Upper lobe of left lung (tissue), 6 donors: Measurements from ENCODE around the gene BAD. TPM values are rescaled to one million over a fixed set of nuclear protein-coding genes. Genes with fewer than 3 reads are reported as not detected.

Experiments used
- ATAC-seq, 2 donors: fragments of 200-7000 bp; cut with Tn5 transposase; one replicate each; pipeline ENCODE4 v1.9.1; 2022; ENCODE audit warnings: mild to moderate bottlenecking in 2 of 2, moderate library complexity in 2 of 2; ENCODE audit not compliant: low FRiP score in 2 of 2
- DNase-seq, 2 donors: peaks; one replicate each; pipeline ENCODE4 v3.0.0-alpha.2; 2019 to 2020
- H3K27ac ChIP-seq, 4 donors: fragments of 200-600 bp; sonication (generic); one replicate each; pipeline ENCODE4 v1.5.1; 2016 to 2019
- H3K27me3 ChIP-seq, 4 donors: fragments of 200-600 bp; sonication (generic); one replicate each; pipeline ENCODE4 v1.5.1; 2017 to 2019
- H3K36me3 ChIP-seq, 4 donors: fragments of 200-600 bp; sonication (generic); one replicate each; pipeline ENCODE4 v1.5.1; 2016 to 2019
- H3K4me1 ChIP-seq, 4 donors: fragments of 200-600 bp; sonication (generic); one replicate each; pipeline ENCODE4 v1.5.1; 2018 to 2019
- H3K4me3 ChIP-seq, 4 donors: fragments of 200-600 bp; sonication (generic); one replicate each; pipeline ENCODE4 v1.5.1; 2017 to 2019; ENCODE audit warnings: mild to moderate bottlenecking in 2 of 4, moderate library complexity in 1 of 4
- H3K9me3 ChIP-seq, 4 donors: fragments of 200-600 bp; sonication (generic); one replicate each; pipeline ENCODE4 v1.5.1; 2018 to 2019
- CTCF ChIP-seq, 6 experiments: fragments of 450-650 bp in 4 of 6; fragments of 200-600 bp in 2 of 6; sonication (generic) in 2 of 6; IDR thresholded peaks; one replicate each; pipeline ENCODE4 v1.5.1; 2016 to 2019; ENCODE audit warnings: antibody characterized with exemption in 6 of 6
- EP300 ChIP-seq, 4 donors: sonication (generic); formaldehyde crosslinking; IDR thresholded peaks; one replicate each; pipeline ENCODE4 v1.5.1; 2017; ENCODE audit warnings: antibody characterized with exemption in 4 of 4, control low read depth in 2 of 4
- POLR2A ChIP-seq, 4 donors: fragments of 450-650 bp; IDR thresholded peaks; one replicate each; pipeline ENCODE4 v1.5.1; 2016 to 2017; ENCODE audit warnings: antibody characterized with exemption in 4 of 4, mild to moderate bottlenecking in 2 of 4
- POLR2AphosphoS5 ChIP-seq, 2 donors: sonication (generic); formaldehyde crosslinking; IDR thresholded peaks; one replicate each; pipeline ENCODE4 v1.5.1; 2017; ENCODE audit warnings: antibody characterized with exemption in 2 of 2
- WGBS, 2 donors: methylation state at CpG; one replicate each; pipeline ENCODE4 v1.1.5; 2017 to 2018; 5-methylcytosine and 5-hydroxymethylcytosine counted together
- total RNA-seq, 6 donors: library from RNA; depleted of rRNA in 4 of 6; stranded (reverse); fragments of >200 nt in 4 of 6; gene quantifications; one replicate each; pipeline versions ENCODE4 v1.1.0 to v1.2.1, GENCODE V29; 2016 to 2021
- donor health status: DM: no; HTN: no; CAD: no; lungs with moderate emphysema.
- donor health status: DM: no; HTN: yes; CAD: no; lungs with severe emphysema.

Gene BAD
- total RNA-seq, 6 donors from 2014 or later, result 59.7 to 150 (median 80.1) TPM

GRCh38 chr11:64255135-64256128 lies 29.0 kb downstream of the BAD start:
- 89 to 93% methylated on average over 22 to 35 of the region's 35 CpGs for WGBS, 2 donors
- Histone ChIP-seq H3K27me3 (no peaks in the 10 kb centered on the region), H3K4me3 (no peak overlapping the region), H3K27ac (no peak overlapping the region), H3K9me3 (no peaks in the 10 kb centered on the region), H3K4me1 (peaks cover 19 to 36% (median 28%) of the 10 kb centered on the region in 4 donors), H3K36me3 (peaks cover 15 to 62% (median 56%) of the 10 kb centered on the region in 4 donors)
- no peak for ATAC-seq
- TF ChIP-seq EP300 (IDR thresholded peaks at IDR 0.05), result no peak
- no peak for TF ChIP-seq POLR2A (IDR thresholded peaks at IDR 0.05)
- no peak for TF ChIP-seq CTCF (IDR thresholded peaks at IDR 0.05)
- TF ChIP-seq POLR2AphosphoS5 (IDR thresholded peaks at IDR 0.05), result no peak
- DNase-seq, result peak in 1 of 2 donors; percentile 59

DNA sequence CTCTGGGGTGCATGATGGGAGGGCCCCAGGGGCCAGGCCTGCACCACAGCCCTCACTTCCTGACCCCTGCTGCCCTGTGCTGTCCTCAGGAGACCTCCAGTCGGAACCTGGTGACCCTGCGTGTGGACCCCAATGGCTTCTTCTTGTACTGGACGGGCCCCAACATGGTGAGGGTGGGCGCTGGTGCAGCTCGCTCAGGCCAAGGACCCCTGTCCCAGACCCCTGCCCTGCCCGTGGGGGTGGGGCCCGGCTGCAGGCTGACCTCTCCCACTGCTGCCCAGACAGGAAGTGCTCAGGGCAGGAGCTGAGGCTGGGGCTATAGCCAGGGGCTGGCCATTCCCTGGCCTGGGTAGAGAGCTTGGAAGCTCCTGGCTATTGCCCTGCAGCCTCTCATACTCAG lies 30.1 kb downstream of the BAD start:
- Histone ChIP-seq H3K4me1 (peaks cover 20 to 37% (median 28%) of the 10 kb centered on the region in 4 donors), H3K27ac (peak overlapping the region in 1 of 4 donors; percentile 4), H3K36me3 (peaks cover 11 to 51% (median 46%) of the 10 kb centered on the region in 4 donors), H3K27me3 (no peaks in the 10 kb centered on the region), H3K4me3 (no peak overlapping the region), H3K9me3 (no peaks in the 10 kb centered on the region)
- no peak for TF ChIP-seq CTCF (IDR thresholded peaks at IDR 0.05)
- no peak for TF ChIP-seq POLR2A (IDR thresholded peaks at IDR 0.05)
- no peak for TF ChIP-seq EP300 (IDR thresholded peaks at IDR 0.05)
- TF ChIP-seq POLR2AphosphoS5 (IDR thresholded peaks at IDR 0.05), result no peak
- ATAC-seq (no peak), DNase-seq (peak in 1 of 2 donors; percentile 77)
- WGBS, 2 donors, result 76% methylated on average over 7 of the region's 7 CpGs; no CpG with 5 or more reads in 1 of the 2 donors

- H3K9me3 ChIP-seq, result no peaks in the 10 kb centered on the region
- TF ChIP-seq CTCF (IDR thresholded peaks at IDR 0.05) (no peak), EP300 (IDR thresholded peaks at IDR 0.05) (no peak), POLR2AphosphoS5 (IDR thresholded peaks at IDR 0.05) (no peak), POLR2A (IDR thresholded peaks at IDR 0.05) (no peak)
- DNase-seq (no peak), ATAC-seq (no peak)
- H3K4me3 ChIP-seq, result no peak overlapping the region
- no peaks in the 10 kb centered on the region for H3K27me3 ChIP-seq
- H3K4me1 ChIP-seq, result peaks cover 20 to 37% (median 28%) of the 10 kb centered on the region in 4 donors
- 56 to 59% methylated on average over 2 to 5 of the region's 5 CpGs for WGBS, 2 donors
- H3K36me3 ChIP-seq, result peaks cover 7 to 43% (median 38%) of the 10 kb centered on the region in 4 donors
- peak overlapping the region in 1 of 4 donors; percentile 4 for H3K27ac ChIP-seq
These were observed 31.0 kb downstream of the BAD start for GRCh38 chr11:64253481-64253880.

GRCh38 chr11:64253043-64253442 lies 31.4 kb downstream of the BAD start:
- no peaks in the 10 kb centered on the region for H3K9me3 ChIP-seq
- H3K27ac ChIP-seq, result peak overlapping the region in 2 of 4 donors; percentile 81 to 82
- H3K27me3 ChIP-seq, result no peaks in the 10 kb centered on the region
- H3K4me1 ChIP-seq, result peaks cover 20 to 38% (median 29%) of the 10 kb centered on the region in 4 donors
- 73 to 88% methylated on average over 5 to 8 of the region's 8 CpGs for WGBS, 2 donors
- ATAC-seq (no peak), DNase-seq (peak in 1 of 2 donors; percentile 34)
- peak overlapping the region in 2 of 4 donors; percentile 56 to 96 for H3K4me3 ChIP-seq
- H3K36me3 ChIP-seq, result peaks cover 5 to 39% (median 34%) of the 10 kb centered on the region in 4 donors
- TF ChIP-seq POLR2A (IDR thresholded peaks at IDR 0.05) (no peak), CTCF (IDR thresholded peaks at IDR 0.05) (no peak), EP300 (IDR thresholded peaks at IDR 0.05) (no peak), POLR2AphosphoS5 (IDR thresholded peaks at IDR 0.05) (no peak)
